OCI-LY1 (cell line): ENCODE data around the gene ARL5C.

Experiments used
- CTCF ChIP-seq: fragments of 200-600 bp; sonication (generic), shearing (Covaris generic); IDR thresholded peaks from 2 replicates; pipeline ENCODE4 v1.5.1; 2017; ENCODE audit warnings: mild to moderate bottlenecking, antibody characterized with exemption, low read length, moderate library complexity, mixed read lengths
- EZH2 ChIP-seq: fragments of 200-600 bp; sonication (generic), shearing (Covaris generic); IDR thresholded peaks from 2 replicates; pipeline ENCODE4 v1.8.0; 2017; ENCODE audit warnings: borderline replicate concordance, mixed run types, mild to moderate bottlenecking, antibody characterized with exemption, low read length, moderate library complexity, mixed read lengths

- no peak for TF ChIP-seq CTCF
- TF ChIP-seq EZH2 = no peak
Observed at GRCh38 chr17:39208136-39208535, 42.2 kb upstream of the ARL5C start.
